ENCODE results near the gene CYTH3. TPM values are rescaled to one million over a fixed set of nuclear protein-coding genes. Genes with fewer than 3 reads are reported as not detected.

CYTH3 gene
- total and polyA plus RNA-seq, 2 of the 4 experiments (the other 2 are of a cell fraction): 14.2 to 34.8 TPM

GRCh38 chr7:6157685-6158423 lies 114.6 kb downstream of the CYTH3 start:
- H3K4me1 ChIP-seq (ENCODE audit: control insufficient read depth, insufficient read depth, low read length): peaks cover 1% of the 10 kb centered on the region
- dilution Hi-C loops (cut with HindIII; ENCODE audit: low sequenced_read_pairs, unreplicated experiment) (no loop called here), intact Hi-C loops (cut with micrococcal nuclease) (loop anchor here (10.0 kb wide), 1 partner anchor 277 kb away; no protein-coding TSS in a partner anchor), in situ Hi-C loops (cut with MboI; ENCODE audit: low sequenced_read_pairs) (no loop called here)
- no peak for DNase-seq
- no peak overlapping the region for H3K23ac ChIP-seq (ENCODE audit: low read depth, low read length)
- BruUV-seq (replicated peaks): no TSS peak
- H3K4me3 ChIP-seq (ENCODE audit: insufficient read depth, low read depth, low read length): no peak overlapping the region
- peak overlapping the region; percentile 37 for H2AK9ac ChIP-seq (replicated peaks; ENCODE audit: low read depth, low read length, poor library complexity)
- H4K8ac ChIP-seq (ENCODE audit: low read depth in 2 of 2, low read length in 2 of 2): no peak overlapping the region
- no peaks in the 10 kb centered on the region for H3K9me1 ChIP-seq (ENCODE audit: insufficient read depth, low read length)
- peaks cover 4 to 27% of the 10 kb centered on the region in 2 experiments; a peak in 2 of 4 replicates for H3K79me1 ChIP-seq (ENCODE audit: low read depth in 1 of 2, low read length in 2 of 2)
- H3K36me3 ChIP-seq (ENCODE audit: control insufficient read depth, insufficient read depth, low read length): peaks cover 58% of the 10 kb centered on the region
- no peak overlapping the region for H4K91ac ChIP-seq (ENCODE audit: insufficient read depth, low read depth, low read length)
- H3K56ac ChIP-seq (ENCODE audit: extremely low read depth, insufficient read depth, low read length): no peak overlapping the region
- no peak overlapping the region for H3K4ac ChIP-seq (ENCODE audit: low read depth, low read length)
- H3K9me3 ChIP-seq (ENCODE audit: control insufficient read depth, insufficient read depth, low read length): no peaks in the 10 kb centered on the region
- H3K4me2 ChIP-seq (ENCODE audit: low read depth, low read length): no peak overlapping the region
- POLR2A ChIA-PET (ENCODE audit: unreplicated experiment): no interaction called here
- H3K14ac ChIP-seq (replicated peaks; ENCODE audit: low read depth, low read length): no peak overlapping the region
- no peak overlapping the region for H2BK20ac ChIP-seq (ENCODE audit: low read depth, low read length)
- no peak overlapping the region for H2AK5ac ChIP-seq (ENCODE audit: low read depth, low read length)
- no peak overlapping the region for H3K18ac ChIP-seq (ENCODE audit: low read depth, low read length)
- CTCF ChIA-PET: no interaction called here
- ATAC-seq (ENCODE audit: low read depth): no peak
- H4K20me1 ChIP-seq (ENCODE audit: insufficient read depth, low read length): no peaks in the 10 kb centered on the region; the same call in 1 of the 2 replicates
- H2BK120ac ChIP-seq (ENCODE audit: low read depth, low read length): no peak overlapping the region
- TF ChIP-seq MXI1 (IDR thresholded peaks at IDR 0.05; ENCODE audit: borderline replicate concordance, low read depth, low read length): no peak
- TF ChIP-seq RFX5 (IDR thresholded peaks at IDR 0.05; ENCODE audit: low read depth, low read length): no peak
- no peak for TF ChIP-seq MAFK (IDR thresholded peaks at IDR 0.05; ENCODE audit: low read depth, low read length)
- no peak for TF ChIP-seq CHD1 (IDR thresholded peaks at IDR 0.05; ENCODE audit: low read depth, low read length)
- no peak for TF ChIP-seq RAD21 (IDR thresholded peaks at IDR 0.05; ENCODE audit: low read length)
- TF ChIP-seq MAZ (IDR thresholded peaks at IDR 0.05; ENCODE audit: borderline replicate concordance, low read depth, low read length): no peak
- TF ChIP-seq CTCF (conservative IDR thresholded peaks at IDR 0.05; ENCODE audit: low read depth, low read length): no peak
- TF ChIP-seq CEBPB (IDR thresholded peaks at IDR 0.05; ENCODE audit: low read depth, low read length): no peak
- no peak for TF ChIP-seq POLR2A (IDR thresholded peaks at IDR 0.05; ENCODE audit: low read depth, low read length)
- TF ChIP-seq ELK1 (IDR thresholded peaks at IDR 0.05; ENCODE audit: borderline replicate concordance, low read depth, low read length): no peak
- TF ChIP-seq SMC3 (IDR thresholded peaks at IDR 0.05; ENCODE audit: low read depth, low read length): no peak
- no peak for TF ChIP-seq FOS (IDR thresholded peaks at IDR 0.05; ENCODE audit: low read depth, low read length)
- no peak for TF ChIP-seq BHLHE40 (IDR thresholded peaks at IDR 0.05; ENCODE audit: low read depth, low read length)
- no peak for TF ChIP-seq NFE2L2 (IDR thresholded peaks at IDR 0.05; ENCODE audit: low read depth, low read length)
- no peak for TF ChIP-seq USF2 (IDR thresholded peaks at IDR 0.05; ENCODE audit: low read depth, low read length)
- TF ChIP-seq RCOR1 (IDR thresholded peaks at IDR 0.05; ENCODE audit: insufficient replicate concordance, low read length): no peak
- H3K9ac ChIP-seq (ENCODE audit: low read depth, low read length): no peak overlapping the region
- no peak overlapping the region for H2BK5ac ChIP-seq (ENCODE audit: low read depth, low read length, poor library complexity, severe bottlenecking)
- H2BK15ac ChIP-seq (ENCODE audit: low read depth, low read length): no peak overlapping the region
- H4K5ac ChIP-seq (ENCODE audit: low read depth, low read length): no peak overlapping the region
- H2AFZ ChIP-seq (replicated peaks; ENCODE audit: low read length, poor library complexity): no peak overlapping the region
- H3K27ac ChIP-seq (ENCODE audit: insufficient read depth, low read length): no peak overlapping the region
- H3K27me3 ChIP-seq (ENCODE audit: control insufficient read depth, insufficient read depth, low read length): no peaks in the 10 kb centered on the region
- WGBS, 2 experiments (ENCODE audit: extremely low coverage in 2 of 2, insufficient read length in 1 of 2): 96% methylated on average over 8 of the region's 28 CpGs; no CpG with 5 or more reads in 1 of the 2 experiments
